ENCODE results near the gene FAM168B. TPM values are rescaled to one million over a fixed set of nuclear protein-coding genes. Genes with fewer than 3 reads are reported as not detected.

The FAM168B gene
- total and polyA plus RNA-seq, 2 of the 13 experiments (the other 11 are each of a cell fraction or from before 2014, with no cell fraction given): 64.5 to 113 TPM

DNA sequence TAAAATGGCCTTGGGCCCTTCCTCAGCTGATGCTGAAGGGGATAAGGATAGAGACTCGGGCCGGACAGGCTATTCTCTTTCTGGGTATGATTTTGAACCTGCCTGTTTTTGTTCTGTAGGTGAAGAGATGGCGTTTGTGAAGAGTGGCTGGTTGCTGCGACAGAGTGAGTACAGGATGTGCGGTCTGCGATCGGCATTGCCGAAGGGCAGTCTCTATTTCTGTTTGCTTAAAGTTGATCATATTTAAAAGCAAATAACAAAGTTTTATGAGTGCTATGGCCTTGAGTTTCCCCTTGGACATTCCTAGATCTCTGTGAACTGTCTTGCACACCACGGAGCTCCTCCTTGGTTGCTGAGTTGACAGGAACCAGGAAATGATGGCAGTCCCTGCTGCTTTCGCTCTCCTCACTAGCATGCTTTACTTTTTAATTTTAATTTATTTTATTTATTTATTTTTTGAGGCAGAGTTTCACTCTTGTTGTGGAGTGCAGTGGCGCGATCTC lies 27.6 kb upstream of the FAM168B start (continued):
- TF ChIP-seq AGO1 (IDR thresholded peaks at IDR 0.05; ENCODE audit: low read depth, low read length, poor library complexity, severe bottlenecking) (no peak), NFYB (CRISPR knock-in tag; IDR thresholded peaks at IDR 0.05) (no peak), ARNT (IDR thresholded peaks at IDR 0.05) (no peak), ZNF83 (CRISPR knock-in tag; IDR thresholded peaks at IDR 0.05; ENCODE audit: borderline replicate concordance) (no peak)
- TF ChIP-seq, protein P1, sequence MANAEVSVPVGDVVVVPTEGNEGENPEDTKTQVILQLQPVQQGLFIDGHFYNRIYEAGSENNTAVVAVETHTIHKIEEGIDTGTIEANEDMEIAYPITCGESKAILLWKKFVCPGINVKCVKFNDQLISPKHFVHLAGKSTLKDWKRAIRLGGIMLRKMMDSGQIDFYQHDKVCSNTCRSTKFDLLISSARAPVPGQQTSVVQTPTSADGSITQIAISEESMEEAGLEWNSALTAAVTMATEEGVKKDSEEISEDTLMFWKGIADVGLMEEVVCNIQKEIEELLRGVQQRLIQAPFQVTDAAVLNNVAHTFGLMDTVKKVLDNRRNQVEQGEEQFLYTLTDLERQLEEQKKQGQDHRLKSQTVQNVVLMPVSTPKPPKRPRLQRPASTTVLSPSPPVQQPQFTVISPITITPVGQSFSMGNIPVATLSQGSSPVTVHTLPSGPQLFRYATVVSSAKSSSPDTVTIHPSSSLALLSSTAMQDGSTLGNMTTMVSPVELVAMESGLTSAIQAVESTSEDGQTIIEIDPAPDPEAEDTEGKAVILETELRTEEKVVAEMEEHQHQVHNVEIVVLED (CRISPR knock-in tag; IDR thresholded peaks at IDR 0.05; ENCODE audit: borderline replicate concordance): no peak
- TF ChIP-seq, protein P2, sequence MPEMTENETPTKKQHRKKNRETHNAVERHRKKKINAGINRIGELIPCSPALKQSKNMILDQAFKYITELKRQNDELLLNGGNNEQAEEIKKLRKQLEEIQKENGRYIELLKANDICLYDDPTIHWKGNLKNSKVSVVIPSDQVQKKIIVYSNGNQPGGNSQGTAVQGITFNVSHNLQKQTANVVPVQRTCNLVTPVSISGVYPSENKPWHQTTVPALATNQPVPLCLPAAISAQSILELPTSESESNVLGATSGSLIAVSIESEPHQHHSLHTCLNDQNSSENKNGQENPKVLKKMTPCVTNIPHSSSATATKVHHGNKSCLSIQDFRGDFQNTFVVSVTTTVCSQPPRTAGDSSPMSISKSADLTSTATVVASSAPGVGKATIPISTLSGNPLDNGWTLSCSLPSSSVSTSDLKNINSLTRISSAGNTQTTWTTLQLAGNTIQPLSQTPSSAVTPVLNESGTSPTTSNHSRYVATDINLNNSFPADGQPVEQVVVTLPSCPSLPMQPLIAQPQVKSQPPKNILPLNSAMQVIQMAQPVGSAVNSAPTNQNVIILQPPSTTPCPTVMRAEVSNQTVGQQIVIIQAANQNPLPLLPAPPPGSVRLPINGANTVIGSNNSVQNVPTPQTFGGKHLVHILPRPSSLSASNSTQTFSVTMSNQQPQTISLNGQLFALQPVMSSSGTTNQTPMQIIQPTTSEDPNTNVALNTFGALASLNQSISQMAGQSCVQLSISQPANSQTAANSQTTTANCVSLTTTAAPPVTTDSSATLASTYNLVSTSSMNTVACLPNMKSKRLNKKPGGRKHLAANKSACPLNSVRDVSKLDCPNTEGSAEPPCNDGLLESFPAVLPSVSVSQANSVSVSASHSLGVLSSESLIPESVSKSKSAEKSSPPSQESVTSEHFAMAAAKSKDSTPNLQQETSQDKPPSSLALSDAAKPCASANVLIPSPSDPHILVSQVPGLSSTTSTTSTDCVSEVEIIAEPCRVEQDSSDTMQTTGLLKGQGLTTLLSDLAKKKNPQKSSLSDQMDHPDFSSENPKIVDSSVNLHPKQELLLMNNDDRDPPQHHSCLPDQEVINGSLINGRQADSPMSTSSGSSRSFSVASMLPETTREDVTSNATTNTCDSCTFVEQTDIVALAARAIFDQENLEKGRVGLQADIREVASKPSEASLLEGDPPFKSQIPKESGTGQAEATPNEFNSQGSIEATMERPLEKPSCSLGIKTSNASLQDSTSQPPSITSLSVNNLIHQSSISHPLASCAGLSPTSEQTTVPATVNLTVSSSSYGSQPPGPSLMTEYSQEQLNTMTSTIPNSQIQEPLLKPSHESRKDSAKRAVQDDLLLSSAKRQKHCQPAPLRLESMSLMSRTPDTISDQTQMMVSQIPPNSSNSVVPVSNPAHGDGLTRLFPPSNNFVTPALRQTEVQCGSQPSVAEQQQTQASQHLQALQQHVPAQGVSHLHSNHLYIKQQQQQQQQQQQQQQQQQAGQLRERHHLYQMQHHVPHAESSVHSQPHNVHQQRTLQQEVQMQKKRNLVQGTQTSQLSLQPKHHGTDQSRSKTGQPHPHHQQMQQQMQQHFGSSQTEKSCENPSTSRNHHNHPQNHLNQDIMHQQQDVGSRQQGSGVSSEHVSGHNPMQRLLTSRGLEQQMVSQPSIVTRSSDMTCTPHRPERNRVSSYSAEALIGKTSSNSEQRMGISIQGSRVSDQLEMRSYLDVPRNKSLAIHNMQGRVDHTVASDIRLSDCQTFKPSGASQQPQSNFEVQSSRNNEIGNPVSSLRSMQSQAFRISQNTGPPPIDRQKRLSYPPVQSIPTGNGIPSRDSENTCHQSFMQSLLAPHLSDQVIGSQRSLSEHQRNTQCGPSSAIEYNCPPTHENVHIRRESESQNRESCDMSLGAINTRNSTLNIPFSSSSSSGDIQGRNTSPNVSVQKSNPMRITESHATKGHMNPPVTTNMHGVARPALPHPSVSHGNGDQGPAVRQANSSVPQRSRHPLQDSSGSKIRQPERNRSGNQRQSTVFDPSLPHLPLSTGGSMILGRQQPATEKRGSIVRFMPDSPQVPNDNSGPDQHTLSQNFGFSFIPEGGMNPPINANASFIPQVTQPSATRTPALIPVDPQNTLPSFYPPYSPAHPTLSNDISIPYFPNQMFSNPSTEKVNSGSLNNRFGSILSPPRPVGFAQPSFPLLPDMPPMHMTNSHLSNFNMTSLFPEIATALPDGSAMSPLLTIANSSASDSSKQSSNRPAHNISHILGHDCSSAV (CRISPR knock-in tag; IDR thresholded peaks at IDR 0.05; ENCODE audit: borderline replicate concordance): no peak
- TF ChIP-seq, protein P3, sequence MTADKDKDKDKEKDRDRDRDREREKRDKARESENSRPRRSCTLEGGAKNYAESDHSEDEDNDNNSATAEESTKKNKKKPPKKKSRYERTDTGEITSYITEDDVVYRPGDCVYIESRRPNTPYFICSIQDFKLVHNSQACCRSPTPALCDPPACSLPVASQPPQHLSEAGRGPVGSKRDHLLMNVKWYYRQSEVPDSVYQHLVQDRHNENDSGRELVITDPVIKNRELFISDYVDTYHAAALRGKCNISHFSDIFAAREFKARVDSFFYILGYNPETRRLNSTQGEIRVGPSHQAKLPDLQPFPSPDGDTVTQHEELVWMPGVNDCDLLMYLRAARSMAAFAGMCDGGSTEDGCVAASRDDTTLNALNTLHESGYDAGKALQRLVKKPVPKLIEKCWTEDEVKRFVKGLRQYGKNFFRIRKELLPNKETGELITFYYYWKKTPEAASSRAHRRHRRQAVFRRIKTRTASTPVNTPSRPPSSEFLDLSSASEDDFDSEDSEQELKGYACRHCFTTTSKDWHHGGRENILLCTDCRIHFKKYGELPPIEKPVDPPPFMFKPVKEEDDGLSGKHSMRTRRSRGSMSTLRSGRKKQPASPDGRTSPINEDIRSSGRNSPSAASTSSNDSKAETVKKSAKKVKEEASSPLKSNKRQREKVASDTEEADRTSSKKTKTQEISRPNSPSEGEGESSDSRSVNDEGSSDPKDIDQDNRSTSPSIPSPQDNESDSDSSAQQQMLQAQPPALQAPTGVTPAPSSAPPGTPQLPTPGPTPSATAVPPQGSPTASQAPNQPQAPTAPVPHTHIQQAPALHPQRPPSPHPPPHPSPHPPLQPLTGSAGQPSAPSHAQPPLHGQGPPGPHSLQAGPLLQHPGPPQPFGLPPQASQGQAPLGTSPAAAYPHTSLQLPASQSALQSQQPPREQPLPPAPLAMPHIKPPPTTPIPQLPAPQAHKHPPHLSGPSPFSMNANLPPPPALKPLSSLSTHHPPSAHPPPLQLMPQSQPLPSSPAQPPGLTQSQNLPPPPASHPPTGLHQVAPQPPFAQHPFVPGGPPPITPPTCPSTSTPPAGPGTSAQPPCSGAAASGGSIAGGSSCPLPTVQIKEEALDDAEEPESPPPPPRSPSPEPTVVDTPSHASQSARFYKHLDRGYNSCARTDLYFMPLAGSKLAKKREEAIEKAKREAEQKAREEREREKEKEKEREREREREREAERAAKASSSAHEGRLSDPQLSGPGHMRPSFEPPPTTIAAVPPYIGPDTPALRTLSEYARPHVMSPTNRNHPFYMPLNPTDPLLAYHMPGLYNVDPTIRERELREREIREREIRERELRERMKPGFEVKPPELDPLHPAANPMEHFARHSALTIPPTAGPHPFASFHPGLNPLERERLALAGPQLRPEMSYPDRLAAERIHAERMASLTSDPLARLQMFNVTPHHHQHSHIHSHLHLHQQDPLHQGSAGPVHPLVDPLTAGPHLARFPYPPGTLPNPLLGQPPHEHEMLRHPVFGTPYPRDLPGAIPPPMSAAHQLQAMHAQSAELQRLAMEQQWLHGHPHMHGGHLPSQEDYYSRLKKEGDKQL (CRISPR knock-in tag; IDR thresholded peaks at IDR 0.05; ENCODE audit: low read depth): no peak

Data from HepG2 (cell line).